Inflammatory macrophage (primary cell): Measurements from ENCODE around the gene SLC2A11.
"Not testable (repeated sequence)": the region's sequence is repeated elsewhere in the genome, so short reads cannot be mapped to it uniquely, and the experiment has no call there.

Experiments
- DNase-seq, 2 donors: peaks; one replicate each; pipeline ENCODE4 v3.0.0-alpha.2; 2020 to 2022

Gene SLC2A11

DNA sequence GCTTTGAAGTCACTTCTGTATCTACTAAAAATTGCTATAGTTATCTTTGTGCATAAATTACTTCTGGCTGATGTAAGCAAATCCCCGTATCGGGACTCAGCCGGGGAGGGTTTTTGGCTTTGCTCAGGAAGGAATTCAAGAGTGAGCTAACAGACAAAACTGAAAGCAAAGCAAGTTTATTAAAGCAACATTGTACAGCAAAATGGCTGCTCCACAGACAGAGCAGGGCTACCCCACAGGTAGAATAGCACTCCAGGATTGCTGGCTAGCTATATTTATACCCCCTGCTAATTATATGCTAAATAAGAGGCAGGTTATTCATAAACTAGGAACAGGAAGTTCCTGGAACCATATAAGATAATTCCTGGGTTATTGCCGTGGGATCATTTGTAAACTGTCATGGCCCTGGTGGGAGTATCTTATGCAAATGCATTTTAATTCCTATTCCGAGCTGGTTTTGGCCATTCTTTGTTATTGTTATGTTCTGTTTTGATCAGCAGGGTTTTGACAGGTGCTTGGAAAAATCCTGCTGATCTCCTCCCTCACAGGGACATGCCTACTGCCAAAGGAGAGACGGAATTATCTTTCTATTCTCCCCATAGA is 51.7 kb downstream of the SLC2A11 start:
- no peak for DNase-seq

DNA sequence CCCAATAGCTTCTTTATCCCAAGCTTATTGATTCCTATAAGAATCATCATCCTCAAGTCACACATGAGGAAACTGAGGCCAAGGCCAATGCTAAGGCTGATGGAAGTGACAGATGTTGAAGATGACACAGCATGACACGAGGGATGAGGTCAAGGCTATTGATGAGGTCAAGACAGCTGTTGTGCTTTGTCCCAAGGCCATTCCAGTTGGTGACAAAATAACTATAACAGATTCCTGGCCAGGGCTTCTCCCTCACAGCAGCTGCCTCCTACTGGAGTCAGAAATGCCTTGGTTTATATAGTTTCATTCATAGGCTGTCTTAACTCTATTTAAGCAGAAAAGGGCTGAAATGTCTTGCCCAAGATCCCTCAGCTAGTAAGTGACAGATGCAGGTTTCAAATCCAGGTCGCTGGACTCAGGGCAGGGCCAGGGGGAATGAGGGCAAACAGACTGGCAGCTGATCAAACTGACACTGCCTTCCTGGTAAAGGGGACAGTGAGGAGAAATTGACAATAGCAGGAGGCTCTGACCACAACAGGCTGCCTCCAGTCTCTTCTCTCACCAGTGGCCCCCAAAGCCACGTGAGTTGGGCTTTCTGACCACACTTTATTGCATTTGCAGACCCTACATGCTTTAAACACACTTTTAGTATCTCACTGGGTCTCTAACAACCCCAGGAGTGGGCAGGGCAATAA is 53.0 kb downstream of the SLC2A11 start:
- DNase-seq: no peak

DNA sequence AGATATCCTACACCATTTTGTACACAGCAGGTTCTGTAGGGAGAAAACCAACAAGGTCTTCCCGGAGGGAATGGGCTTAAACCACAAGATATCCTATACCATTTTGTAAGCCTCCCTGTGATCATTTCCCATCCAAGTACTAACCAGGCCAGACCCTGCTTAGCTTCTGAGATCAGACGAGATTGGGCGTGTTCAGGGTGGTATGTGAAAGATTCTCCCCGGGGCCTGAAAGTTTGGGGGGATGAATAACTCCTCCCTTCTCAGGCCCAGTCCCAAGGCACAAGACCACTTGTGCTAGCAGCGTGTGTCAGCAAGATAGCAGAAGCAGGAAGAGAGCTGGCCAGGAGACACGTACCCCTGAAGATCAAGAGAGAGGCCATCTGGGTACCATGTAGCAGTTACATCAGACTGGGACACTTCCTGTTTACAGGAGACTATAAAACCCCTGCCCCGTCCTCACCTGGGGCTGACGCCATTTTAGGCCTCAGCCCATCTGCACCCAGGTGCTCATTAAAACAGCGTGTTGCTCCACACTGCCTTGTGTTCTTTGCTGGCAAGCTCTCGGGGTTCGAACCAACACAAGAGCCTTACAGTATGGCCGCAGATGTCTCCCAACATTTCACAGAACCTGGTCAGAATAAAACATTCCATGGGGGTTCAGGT is 53.8 kb downstream of the SLC2A11 start:
- no peak for DNase-seq

DNA sequence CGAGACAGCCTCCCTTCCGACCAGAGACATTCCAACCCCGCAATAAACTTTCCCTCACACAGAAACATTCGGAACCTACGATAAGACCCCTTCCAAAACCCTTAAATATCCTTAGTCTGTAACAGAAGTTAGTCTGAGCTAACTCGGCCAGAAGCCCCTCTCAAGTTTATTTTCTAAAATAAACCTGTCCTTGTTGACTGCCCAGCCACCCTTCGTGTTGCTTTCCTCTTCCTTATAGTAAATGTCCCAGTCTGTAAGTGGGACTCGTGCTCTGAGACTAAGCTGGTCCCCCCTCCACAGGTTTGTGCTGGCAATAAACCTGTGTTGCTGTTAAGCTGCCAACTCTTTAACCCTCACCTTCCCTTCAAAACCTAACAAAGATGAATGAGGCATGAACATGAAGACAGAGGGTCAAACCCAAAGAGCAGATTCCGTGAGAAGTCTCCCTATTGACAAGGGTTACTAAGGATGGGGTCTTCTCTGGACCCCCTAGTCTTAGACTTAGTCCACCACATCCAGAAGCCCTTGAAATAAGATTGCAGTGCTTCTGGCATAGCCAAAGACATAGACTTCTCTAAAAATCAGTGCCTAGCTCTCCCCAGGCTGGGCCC is 54.7 kb downstream of the SLC2A11 start:
- DNase-seq: no peak

DNA sequence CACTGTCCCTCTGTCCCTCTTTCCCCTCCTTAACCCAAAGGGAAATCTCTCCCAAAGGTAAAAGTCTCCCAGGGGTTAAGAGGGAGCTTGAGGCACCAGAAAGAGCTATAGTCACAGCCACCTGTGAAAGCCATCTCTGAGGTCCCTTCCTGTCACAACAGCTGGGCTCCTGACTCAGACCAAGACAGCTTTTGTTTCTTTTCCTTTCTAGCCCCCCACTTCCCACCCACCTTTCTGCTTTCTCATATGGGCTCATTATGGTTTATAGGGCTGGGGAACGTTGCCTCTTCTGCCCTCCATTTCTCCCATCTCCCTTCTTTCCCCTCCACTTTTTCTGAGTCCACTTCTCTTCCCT is 55.6 kb downstream of the SLC2A11 start:
- no peak for DNase-seq

DNA sequence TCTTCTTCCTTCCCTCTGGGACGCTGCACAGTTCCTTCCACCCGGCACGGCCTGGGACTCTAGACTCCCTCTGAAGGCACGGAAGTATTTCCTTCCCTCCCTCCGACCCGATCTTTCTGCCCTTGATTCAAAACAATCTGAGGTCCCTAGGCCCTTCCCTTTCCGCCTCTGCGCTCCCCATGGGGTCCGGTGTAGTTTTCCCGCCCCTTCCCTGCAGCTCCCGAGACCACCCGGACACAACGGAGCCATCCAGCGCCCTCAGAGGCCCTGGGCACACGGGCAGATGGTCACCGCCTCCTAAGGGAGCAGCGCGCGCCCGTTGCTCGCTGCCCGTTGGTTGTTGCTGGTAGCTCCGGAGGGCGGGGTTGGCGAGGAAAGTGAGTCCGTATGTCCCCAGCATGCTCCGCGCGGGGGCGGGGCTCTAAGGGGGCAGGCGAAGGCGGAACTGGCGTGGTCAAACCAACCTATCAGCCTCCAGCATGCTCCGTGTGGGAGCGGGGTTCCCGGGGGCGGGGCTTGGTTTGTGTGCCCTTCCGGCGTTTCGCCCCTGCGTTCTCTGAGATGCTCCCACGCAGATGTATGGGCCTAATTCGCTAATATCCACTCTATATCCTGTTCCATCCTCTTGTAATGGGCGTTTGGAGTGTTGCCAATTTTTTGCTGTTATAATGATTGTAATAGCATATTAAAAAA is 56.1 kb downstream of the SLC2A11 start:
- DNase-seq: peak; percentile 100

DNA sequence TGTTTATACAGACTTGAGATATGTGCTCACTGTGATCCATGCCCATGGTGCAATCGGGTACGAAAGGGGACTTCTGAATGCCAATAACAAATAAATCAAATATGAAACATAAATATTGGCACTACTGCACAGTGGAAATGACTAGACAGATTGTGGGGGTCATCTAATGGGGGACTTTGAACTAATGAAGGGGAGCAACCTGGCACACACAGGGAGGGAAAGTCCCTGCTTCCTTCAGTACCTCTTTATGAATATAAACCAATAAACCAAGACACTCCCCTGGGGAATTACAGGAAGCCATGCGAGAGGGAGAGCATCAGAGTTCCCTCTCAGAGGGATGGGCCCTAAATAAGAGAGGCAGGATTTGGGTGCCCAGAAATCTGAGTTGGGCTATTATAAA is 57.6 kb downstream of the SLC2A11 start:
- no peak for DNase-seq

DNA sequence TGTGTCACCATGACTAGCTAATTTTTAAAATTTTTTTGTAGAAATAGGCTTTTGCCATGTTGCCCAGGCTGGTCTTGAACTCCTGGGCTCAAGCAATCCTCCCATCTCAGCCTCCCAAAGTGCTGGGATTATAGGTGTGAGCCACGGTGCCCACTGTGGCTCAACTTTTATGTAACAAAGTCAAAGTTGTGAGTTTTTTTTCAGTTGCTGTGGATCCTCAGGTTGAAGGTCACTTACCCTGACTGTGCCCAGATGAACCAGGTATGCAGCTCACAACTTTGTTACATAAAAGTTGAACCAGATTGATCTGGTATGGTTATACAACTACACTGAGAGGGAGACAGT is 62.6 kb downstream of the SLC2A11 start:
- not testable (repeated sequence) for DNase-seq

DNA sequence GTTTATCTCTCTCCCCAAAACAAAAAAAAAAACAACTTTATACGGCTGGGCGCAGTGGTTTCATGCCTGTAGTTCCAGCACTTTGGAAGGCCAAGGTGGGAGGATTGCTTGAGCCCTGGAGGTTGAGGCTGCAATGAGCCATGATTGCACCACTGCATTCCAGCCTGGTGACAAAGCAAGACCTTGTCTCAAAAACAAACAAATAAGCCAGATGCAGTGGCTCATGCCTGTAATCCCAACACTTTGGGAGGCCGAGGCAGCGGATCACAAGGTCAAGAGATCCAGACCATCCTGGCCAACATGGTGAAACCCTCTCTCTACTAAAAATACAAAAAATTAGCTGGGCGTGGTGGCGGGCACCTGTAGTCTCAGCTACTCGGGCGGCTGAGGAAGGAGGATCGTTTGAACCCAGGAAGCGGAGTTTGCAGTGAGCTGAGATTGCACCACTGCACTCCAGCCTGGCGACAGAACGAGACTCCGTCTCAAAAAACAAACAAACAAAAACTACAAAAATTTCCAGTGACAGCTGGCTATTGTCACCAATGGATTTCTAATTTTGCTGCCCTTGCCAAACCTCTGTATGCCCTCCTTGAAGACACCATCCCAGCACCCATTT is 64.0 kb downstream of the SLC2A11 start:
- DNase-seq: not testable (repeated sequence)

DNA sequence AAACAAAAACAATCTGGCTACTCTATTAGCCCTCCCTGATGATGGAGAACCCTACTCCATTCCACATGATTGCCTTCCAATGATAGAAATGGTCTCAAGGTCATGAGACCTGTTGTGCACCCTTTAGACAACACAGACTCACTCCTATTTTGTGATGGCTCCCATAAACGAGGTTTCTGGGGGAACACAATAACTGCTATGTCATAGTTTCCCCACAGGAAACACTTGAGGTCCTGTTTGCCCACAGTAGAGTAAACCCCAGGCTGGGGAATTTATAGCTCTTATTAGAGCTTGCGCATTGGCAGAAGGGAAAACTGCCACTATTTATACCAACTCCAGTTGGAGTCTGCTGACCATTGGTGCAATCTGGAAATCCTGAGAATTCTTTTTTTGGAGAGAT is 65.2 kb downstream of the SLC2A11 start:
- DNase-seq: no peak

DNA sequence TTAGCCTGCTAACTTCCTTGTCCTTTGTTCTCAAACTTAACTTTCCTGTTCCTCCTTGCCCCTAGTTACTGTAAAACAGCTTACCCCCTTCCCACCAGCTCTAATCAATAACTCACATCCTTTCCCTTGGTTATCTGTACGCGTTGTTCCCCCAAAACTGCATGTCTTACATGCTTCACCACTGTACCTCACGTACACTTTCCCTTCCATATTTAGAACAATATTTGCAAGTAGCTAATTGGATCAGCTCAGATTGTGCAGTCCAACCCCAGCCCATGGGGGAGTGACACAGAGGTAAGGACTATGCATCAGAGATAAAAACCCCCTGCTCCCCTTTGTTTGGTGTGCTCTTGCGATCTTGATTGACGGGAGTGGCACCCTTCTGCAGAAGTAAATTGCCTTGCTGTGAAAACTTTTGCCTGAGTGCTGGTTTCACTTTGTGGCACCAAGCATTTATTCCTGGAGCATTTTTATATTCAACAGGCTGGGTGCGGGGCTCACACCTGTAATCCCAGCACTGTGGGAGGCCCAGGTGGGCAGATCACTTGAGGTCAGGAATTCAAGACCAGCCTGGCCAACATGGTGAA is 67.4 kb downstream of the SLC2A11 start:
- no peak for DNase-seq

DNA sequence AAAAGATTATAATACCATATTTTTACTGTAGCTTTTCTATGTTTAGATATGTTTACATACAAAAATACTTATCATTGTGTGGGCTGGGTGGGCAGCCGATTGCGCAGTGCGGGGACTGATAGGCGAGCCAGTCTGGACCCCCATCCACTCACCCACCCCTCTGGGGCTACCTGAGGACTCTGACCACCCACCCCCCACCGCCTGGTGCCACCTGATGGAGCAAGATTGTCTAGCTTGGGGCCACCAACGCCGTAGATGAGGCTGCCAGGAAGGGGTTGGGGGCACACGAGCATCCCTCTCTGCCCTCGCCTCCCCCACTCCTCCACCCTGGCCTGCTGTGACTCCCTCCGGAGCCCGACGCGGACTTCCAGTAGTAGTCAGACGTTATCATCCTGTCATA is 68.9 kb downstream of the SLC2A11 start:
- DNase-seq: no peak
